Measurements from ENCODE around the gene FSD1.

The FSD1 gene

GRCh38 chr19:4295972-4296771 lies 8.2 kb upstream of the FSD1 start:
- TF ChIP-seq CTCF (IDR thresholded peaks at IDR 0.05; ENCODE audit: extremely low read depth, insufficient read depth, missing control alignments), result no peak
- DNase-seq (ENCODE audit: low spot score), result no peak
- in situ Hi-C loops (cut with MboI; ENCODE audit: low pct_unique_long_range_greater_than_20kb, low sequenced_read_pairs, unreplicated experiment), result no loop called here

- DNase-seq (ENCODE audit: low spot score), result no peak
- in situ Hi-C loops (cut with MboI; ENCODE audit: low pct_unique_long_range_greater_than_20kb, low sequenced_read_pairs, unreplicated experiment), result no loop called here
- no peak for TF ChIP-seq CTCF (IDR thresholded peaks at IDR 0.05; ENCODE audit: extremely low read depth, insufficient read depth, missing control alignments)
Measured at GRCh38 chr19:4297901-4298809, 6.2 kb upstream of the FSD1 start.

GRCh38 chr19:4298810-4299550 lies 5.4 kb upstream of the FSD1 start:
- no peak for DNase-seq (ENCODE audit: low spot score)
- in situ Hi-C loops (cut with MboI; ENCODE audit: low pct_unique_long_range_greater_than_20kb, low sequenced_read_pairs, unreplicated experiment), result no loop called here
- no peak for TF ChIP-seq CTCF (IDR thresholded peaks at IDR 0.05; ENCODE audit: extremely low read depth, insufficient read depth, missing control alignments)

GRCh38 chr19:4300589-4300988 lies 3.8 kb upstream of the FSD1 start:
- in situ Hi-C loops (cut with MboI; ENCODE audit: low pct_unique_long_range_greater_than_20kb, low sequenced_read_pairs, unreplicated experiment), result no loop called here
- no peak for DNase-seq (ENCODE audit: low spot score)
- TF ChIP-seq CTCF (IDR thresholded peaks at IDR 0.05; ENCODE audit: extremely low read depth, insufficient read depth, missing control alignments), result no peak

GRCh38 chr19:4301590-4302242 lies 2.7 kb upstream of the FSD1 start:
- no peak for DNase-seq (ENCODE audit: low spot score)
- in situ Hi-C loops (cut with MboI; ENCODE audit: low pct_unique_long_range_greater_than_20kb, low sequenced_read_pairs, unreplicated experiment), result no loop called here
- TF ChIP-seq CTCF (IDR thresholded peaks at IDR 0.05; ENCODE audit: extremely low read depth, insufficient read depth, missing control alignments), result no peak

- TF ChIP-seq CTCF (IDR thresholded peaks at IDR 0.05; ENCODE audit: extremely low read depth, insufficient read depth, missing control alignments), result no peak
- in situ Hi-C loops (cut with MboI; ENCODE audit: low pct_unique_long_range_greater_than_20kb, low sequenced_read_pairs, unreplicated experiment), result no loop called here
- DNase-seq (ENCODE audit: low spot score), result no peak
Measured at GRCh38 chr19:4302243-4302640, 2.2 kb upstream of the FSD1 start, which contains the start of gene TMIGD2. Gene TMIGD2, minus strand, starts transcription at chr19:4302389. Its CDS starts 4 bp downstream, at chr19:4302385.
